Osteocyte (in vitro differentiated cells): ENCODE results near the gene CDYL. TPM values are rescaled to one million over a fixed set of nuclear protein-coding genes. Genes with fewer than 3 reads are reported as not detected.

Source experiments
- DNase-seq: peaks from one replicate; pipeline ENCODE4 v3.0.0; 2021; ENCODE audit warnings: mixed read lengths; ENCODE audit not compliant: unreplicated experiment; ENCODE audit errors: extremely low spot score
- H3K27ac Mint-ChIP-seq: one replicate; pipeline ENCODE4 v1.8.0; 2021; ENCODE audit warnings: mild to moderate bottlenecking, mixed read lengths; ENCODE audit not compliant: unreplicated experiment
- H3K27me3 Mint-ChIP-seq: one replicate; pipeline ENCODE4 v1.8.0; 2021; ENCODE audit warnings: mixed read lengths; ENCODE audit not compliant: unreplicated experiment
- H3K36me3 Mint-ChIP-seq: one replicate; pipeline ENCODE4 v1.8.0; 2021; ENCODE audit warnings: mixed read lengths; ENCODE audit not compliant: unreplicated experiment
- H3K4me1 Mint-ChIP-seq: one replicate; pipeline ENCODE4 v1.8.0; 2021; ENCODE audit warnings: mixed read lengths; ENCODE audit not compliant: unreplicated experiment
- H3K4me3 Mint-ChIP-seq: one replicate; pipeline ENCODE4 v1.8.0; 2021; ENCODE audit warnings: mild to moderate bottlenecking, moderate library complexity, mixed read lengths; ENCODE audit not compliant: unreplicated experiment
- H3K9me3 Mint-ChIP-seq: one replicate; pipeline ENCODE4 v1.8.0; 2021; ENCODE audit warnings: mixed read lengths; ENCODE audit not compliant: unreplicated experiment
- CTCF ChIP-seq: fragments of 200-600 bp; sonication (generic); IDR thresholded peaks from 2 replicates; pipeline ENCODE4 v1.5.0; 2021; ENCODE audit warnings: antibody characterized with exemption, mild to moderate bottlenecking, moderate library complexity
- total RNA-seq: library from RNA; stranded (reverse); gene quantifications from 2 replicates; pipeline ENCODE4 v1.2.1, GENCODE V29; 2021

CDYL gene
- total RNA-seq, 1 donor from 2014 or later = 39.8 TPM

GRCh38 chr6:4986999-4987398 lies 210.8 kb downstream of the CDYL start:
- Mint-ChIP-seq H3K9me3 (peaks cover 10% of the 10 kb centered on the region), H3K4me3 (no peak overlapping the region)
- DNase-seq = peak; percentile 17

GRCh38 chr6:4987432-4987831 lies 211.2 kb downstream of the CDYL start:
- TF ChIP-seq CTCF = no peak
- Mint-ChIP-seq H3K4me3 (no peak overlapping the region), H3K4me1 (no peaks in the 10 kb centered on the region), H3K9me3 (peaks cover 10% of the 10 kb centered on the region), H3K36me3 (peaks cover 4% of the 10 kb centered on the region), H3K27ac (no peak overlapping the region), H3K27me3 (no peaks in the 10 kb centered on the region)
- DNase-seq = peak; percentile 75

More at GRCh38 chr6:4986999-4987398, 210.8 kb downstream of the CDYL start:
- H3K4me1 Mint-ChIP-seq = no peaks in the 10 kb centered on the region
- no peaks in the 10 kb centered on the region for H3K27me3 Mint-ChIP-seq
- H3K27ac Mint-ChIP-seq = no peak overlapping the region
- TF ChIP-seq CTCF = no peak
- H3K36me3 Mint-ChIP-seq = peaks cover 4% of the 10 kb centered on the region

- Mint-ChIP-seq H3K4me1 (no peaks in the 10 kb centered on the region), H3K27me3 (no peaks in the 10 kb centered on the region), H3K4me3 (no peak overlapping the region), H3K27ac (no peak overlapping the region), H3K9me3 (peaks cover 6% of the 10 kb centered on the region), H3K36me3 (peaks cover 32% of the 10 kb centered on the region)
- DNase-seq = no peak
- TF ChIP-seq CTCF = no peak
Measured at GRCh38 chr6:4994741-4995140, 218.5 kb downstream of the CDYL start.

- peaks cover 28% of the 10 kb centered on the region for H3K36me3 Mint-ChIP-seq
- H3K27ac Mint-ChIP-seq = no peak overlapping the region
- no peak for TF ChIP-seq CTCF
- H3K4me3 Mint-ChIP-seq = no peak overlapping the region
- H3K9me3 Mint-ChIP-seq = no peaks in the 10 kb centered on the region
- DNase-seq = no peak
- no peaks in the 10 kb centered on the region for H3K27me3 Mint-ChIP-seq
- peaks cover under 1% of the 10 kb centered on the region for H3K4me1 Mint-ChIP-seq
Measured at GRCh38 chr6:4997862-4998261, 221.7 kb downstream of the CDYL start.

- H3K27ac Mint-ChIP-seq = no peak overlapping the region
- peaks cover 10% of the 10 kb centered on the region for H3K4me1 Mint-ChIP-seq
- H3K4me3 Mint-ChIP-seq = no peak overlapping the region
- no peaks in the 10 kb centered on the region for H3K27me3 Mint-ChIP-seq
- DNase-seq = no peak
- peaks cover 28% of the 10 kb centered on the region for H3K36me3 Mint-ChIP-seq
- no peak for TF ChIP-seq CTCF
- no peaks in the 10 kb centered on the region for H3K9me3 Mint-ChIP-seq
Measured at GRCh38 chr6:4999586-4999985, 223.4 kb downstream of the CDYL start.
